IMR-90 (cell line): ENCODE measurements around the gene CSDE1. TPM values are rescaled to one million over a fixed set of nuclear protein-coding genes. Genes with fewer than 3 reads are reported as not detected.

ENCODE experiments used
- ATAC-seq: fragments of 200-7000 bp; cut with Tn5 transposase; 2 replicates; pipeline ENCODE4 v1.9.1; 2020; ENCODE audit warnings: low read depth, mild to moderate bottlenecking, moderate library complexity
- BruUV-seq: library from RNA; stranded (reverse); fragments of 400-500 nt; replicated peaks from 2 replicates; lab custom pipeline; 2021; lab: Mats Ljungman, UMichigan
- CTCF ChIA-PET: fragments of 300-600 bp; formaldehyde crosslinking; extraction: SDS; loops from one replicate; lab custom pipeline; 2021; ENCODE audit warnings: antibody characterized with exemption; lab: Yijun Ruan, JAX
- POLR2A ChIA-PET: fragments of 300-600 bp; sonication (Branson Sonifier 250); formaldehyde crosslinking; loops from one replicate; lab custom pipeline; 2022; ENCODE audit warnings: antibody characterized with exemption; ENCODE audit not compliant: unreplicated experiment; lab: Charles Lee
- DNase-seq: peaks from one replicate; pipeline ENCODE4 v3.0.0; 2013
- H2AFZ ChIP-seq: replicated peaks from 2 replicates; pipeline ENCODE3; 2013; ENCODE audit warnings: low read length, mild to moderate bottlenecking; ENCODE audit not compliant: poor library complexity
- H2AK5ac ChIP-seq: 2 replicates; pipeline ENCODE4 v1.6.1; 2013; ENCODE audit warnings: low read depth, low read length, inconsistent platforms
- H2AK9ac ChIP-seq: replicated peaks from 2 replicates; pipeline ENCODE3; 2013; ENCODE audit warnings: mild to moderate bottlenecking, low read depth, low read length, moderate library complexity; ENCODE audit not compliant: poor library complexity
- H2BK120ac ChIP-seq: 2 replicates; pipeline ENCODE4 v1.6.1; 2013; ENCODE audit warnings: low read depth, low read length, inconsistent platforms
- H2BK15ac ChIP-seq: 3 replicates; pipeline ENCODE4 v1.6.1; 2013; ENCODE audit warnings: low read depth, low read length, inconsistent platforms
- H2BK20ac ChIP-seq: 2 replicates; pipeline ENCODE4 v1.6.1; 2013; ENCODE audit warnings: low read depth, mild to moderate bottlenecking, inconsistent platforms, low read length, moderate library complexity
- H2BK5ac ChIP-seq: 2 replicates; pipeline ENCODE4 v1.6.1; 2013; ENCODE audit warnings: mild to moderate bottlenecking, low read depth, low read length, inconsistent platforms; ENCODE audit not compliant: poor library complexity, severe bottlenecking
- H3K14ac ChIP-seq: replicated peaks from 2 replicates; pipeline ENCODE4 v1.6.1; 2013; ENCODE audit warnings: low read depth, low read length, inconsistent platforms
- H3K18ac ChIP-seq: 2 replicates; pipeline ENCODE4 v1.6.1; 2013; ENCODE audit warnings: low read depth, low read length, control low read depth
- H3K23ac ChIP-seq: 2 replicates; pipeline ENCODE4 v1.6.1; 2013; ENCODE audit warnings: low read depth, low read length, inconsistent platforms
- H3K27ac ChIP-seq: 2 replicates; pipeline ENCODE4 v1.5.1; 2013; ENCODE audit warnings: mild to moderate bottlenecking, control low read depth, low read length; ENCODE audit not compliant: insufficient read depth
- H3K27me3 ChIP-seq: 2 replicates; pipeline ENCODE4 v1.6.1; 2013; ENCODE audit warnings: low read length; ENCODE audit not compliant: control insufficient read depth, insufficient read depth
- H3K36me3 ChIP-seq: 2 replicates; pipeline ENCODE4 v1.6.1; 2013; ENCODE audit warnings: low read length, mixed read lengths; ENCODE audit not compliant: control insufficient read depth, insufficient read depth
- H3K4ac ChIP-seq: 2 replicates; pipeline ENCODE4 v1.6.1; 2013; ENCODE audit warnings: low read depth, low read length, inconsistent platforms
- H3K4me1 ChIP-seq: 2 replicates; pipeline ENCODE4 v1.6.1; 2013; ENCODE audit warnings: low read length, mixed read lengths; ENCODE audit not compliant: control insufficient read depth, insufficient read depth
- H3K4me2 ChIP-seq: 2 replicates; pipeline ENCODE4 v1.6.1; 2013; ENCODE audit warnings: low read depth, mild to moderate bottlenecking, control low read depth, low read length, moderate library complexity
- H3K4me3 ChIP-seq: 2 replicates; pipeline ENCODE4 v1.5.1; 2013; ENCODE audit warnings: low read depth, mild to moderate bottlenecking, control low read depth, low read length, moderate library complexity; ENCODE audit not compliant: insufficient read depth
- H3K56ac ChIP-seq: 2 replicates; pipeline ENCODE4 v1.6.1; 2013; ENCODE audit warnings: low read length, inconsistent platforms; ENCODE audit not compliant: insufficient read depth; ENCODE audit errors: extremely low read depth
- H3K79me1 ChIP-seq, 2 experiments: 2 replicates each; pipeline ENCODE4 v1.6.1; 2013; ENCODE audit warnings: low read length in 2 of 2, inconsistent platforms in 1 of 2, low read depth in 1 of 2
- H3K9ac ChIP-seq: 2 replicates; pipeline ENCODE4 v1.6.1; 2013; ENCODE audit warnings: low read depth, low read length, control low read depth
- H3K9me1 ChIP-seq: 2 replicates; pipeline ENCODE4 v1.6.1; 2013; ENCODE audit warnings: low read length, inconsistent platforms; ENCODE audit not compliant: insufficient read depth
- H3K9me3 ChIP-seq: 2 replicates; pipeline ENCODE4 v1.6.1; 2013; ENCODE audit warnings: low read length; ENCODE audit not compliant: control insufficient read depth, insufficient read depth
- H4K20me1 ChIP-seq: 2 replicates; pipeline ENCODE4 v1.6.1; 2013; ENCODE audit warnings: low read length, inconsistent platforms; ENCODE audit not compliant: insufficient read depth
- H4K5ac ChIP-seq: 2 replicates; pipeline ENCODE4 v1.6.1; 2013; ENCODE audit warnings: mild to moderate bottlenecking, low read depth, low read length, control low read depth
- H4K8ac ChIP-seq, 2 experiments: 2 replicates each; pipeline ENCODE4 v1.6.1; 2013; ENCODE audit warnings: low read depth in 2 of 2, low read length in 2 of 2, control low read depth in 1 of 2, inconsistent platforms in 1 of 2
- H4K91ac ChIP-seq: 2 replicates; pipeline ENCODE4 v1.6.1; 2013; ENCODE audit warnings: low read depth, low read length, inconsistent platforms; ENCODE audit not compliant: insufficient read depth
- CEBPB ChIP-seq: IDR thresholded peaks from 2 replicates; pipeline ENCODE4 v1.6.1; 2012; ENCODE audit warnings: low read depth, low read length, improper control_type of control experiment
- CTCF ChIP-seq: conservative IDR thresholded peaks from 2 replicates; pipeline ENCODE4 v1.5.1; 2012; ENCODE audit warnings: mild to moderate bottlenecking, low read depth, low read length, improper control_type of control experiment
- FOS ChIP-seq: fragments of 150-350 bp; IDR thresholded peaks from 2 replicates; pipeline ENCODE4 v1.6.1; 2016; ENCODE audit warnings: low read depth, low read length
- MAZ ChIP-seq: IDR thresholded peaks from 2 replicates; pipeline ENCODE4 v1.6.1; 2012; ENCODE audit warnings: low read depth, mild to moderate bottlenecking, low read length, improper control_type of control experiment, moderate library complexity, borderline replicate concordance
- MXI1 ChIP-seq: IDR thresholded peaks from 2 replicates; pipeline ENCODE4 v1.6.1; 2012; ENCODE audit warnings: low read depth, mild to moderate bottlenecking, low read length, moderate library complexity, borderline replicate concordance
- NFE2L2 ChIP-seq: fragments of 150-350 bp; IDR thresholded peaks from 2 replicates; pipeline ENCODE4 v1.6.1; 2016; ENCODE audit warnings: low read depth, mild to moderate bottlenecking, low read length
- RAD21 ChIP-seq: IDR thresholded peaks from 2 replicates; pipeline ENCODE4 v1.6.1; 2012; ENCODE audit warnings: low read length, improper control_type of control experiment
- SMC3 ChIP-seq: fragments of 150-350 bp; IDR thresholded peaks from 2 replicates; pipeline ENCODE4 v1.6.1; 2016; ENCODE audit warnings: low read depth, mild to moderate bottlenecking, antibody characterized with exemption, low read length, moderate library complexity
- USF2 ChIP-seq: fragments of 150-350 bp; IDR thresholded peaks from 2 replicates; pipeline ENCODE4 v1.6.1; 2017; ENCODE audit warnings: mild to moderate bottlenecking, antibody characterized with exemption, low read length, low read depth
- WGBS, 2 experiments: methylation state at CpG; one replicate each; pipeline versions ENCODE4 v1.1.5 to v1.1.7; 2013; ENCODE audit warnings: missing lambda C conversion rate in 2 of 2; ENCODE audit not compliant: insufficient read length in 1 of 2; ENCODE audit errors: extremely low coverage in 2 of 2; 5-methylcytosine and 5-hydroxymethylcytosine counted together
- dilution Hi-C: fragments of 300-500 bp; cut with HindIII; formaldehyde crosslinking; loops from one replicate; pipeline ENCODE4 v1.14.3; 2018; ENCODE audit warnings: low sequenced_read_pairs; ENCODE audit not compliant: unreplicated experiment
- in situ Hi-C: fragments of 300-500 bp; cut with MboI; formaldehyde crosslinking; loops from 3 replicates; pipeline ENCODE4 v1.14.3; 2019; ENCODE audit warnings: low sequenced_read_pairs, inconsistent platforms, mixed read lengths
- intact Hi-C: fragments of 100-400 bp; cut with micrococcal nuclease; formaldehyde crosslinking; loops from 2 replicates; pipeline ENCODE4 v1.10.0; 2022
- polyA plus RNA-seq, 3 experiments: library from polyadenylated mRNA; depleted of rRNA; stranded (reverse); fragments of >200 nt; gene quantifications; 2 replicates each; pipeline ENCODE4 v1.2.3, GENCODE V29; 2012; ENCODE audit warnings: low replicate concordance in 1 of 3
- total RNA-seq: library from RNA; depleted of rRNA; stranded (reverse); fragments of >200 nt; gene quantifications from 2 replicates; pipeline ENCODE4 v1.2.3, GENCODE V29; 2012

Gene CSDE1
- total and polyA plus RNA-seq, 2 of the 4 experiments (the other 2 are of a cell fraction): 190 to 879 TPM

GRCh38 chr1:114690148-114690547, 67.6 kb downstream of the CSDE1 start:
- Histone ChIP-seq H3K23ac (no peak overlapping the region), H3K9ac (no peak overlapping the region), H2AK5ac (no peak overlapping the region), H3K79me1 (no peaks in the 10 kb centered on the region), H4K20me1 (no peaks in the 10 kb centered on the region), H4K8ac (no peak overlapping the region), H2BK20ac (no peak overlapping the region), H3K14ac (no peak overlapping the region), H3K56ac (no peak overlapping the region), H2BK5ac (no peak overlapping the region), H3K4me2 (no peak overlapping the region), H3K9me1 (no peaks in the 10 kb centered on the region), H3K18ac (no peak overlapping the region), H3K4ac (no peak overlapping the region), H4K91ac (no peak overlapping the region), H4K5ac (no peak overlapping the region), H3K27ac (no peak overlapping the region), H2AFZ (no peak overlapping the region), H2BK15ac (no peak overlapping the region), H2AK9ac (no peak overlapping the region), H3K4me3 (no peak overlapping the region), H3K9me3 (no peaks in the 10 kb centered on the region), H3K4me1 (no peaks in the 10 kb centered on the region), H3K27me3 (peaks cover 17% of the 10 kb centered on the region), H2BK120ac (no peak overlapping the region), H3K36me3 (no peaks in the 10 kb centered on the region)
- ATAC-seq: no peak
- DNase-seq: no peak
- ChIA-PET POLR2A (no interaction called here), CTCF (no interaction called here)
- WGBS, 2 experiments: no CpG with 5 or more reads among the region's 1 CpG
- intact Hi-C loops (no loop called here), dilution Hi-C loops (no loop called here), in situ Hi-C loops (no loop called here)
- no TSS peak for BruUV-seq
- TF ChIP-seq MXI1 (no peak), USF2 (no peak), MAZ (no peak), SMC3 (no peak), CTCF (no peak), RAD21 (no peak), NFE2L2 (no peak), FOS (no peak), CEBPB (no peak)
